ENCODE data around the gene PTGR3. TPM values are rescaled to one million over a fixed set of nuclear protein-coding genes. Genes with fewer than 3 reads are reported as not detected.
A peak's percentile ranks its signal among the peaks of the same experiment; 100 is the strongest.

PTGR3 gene
- total RNA-seq, 3 donors from 2014 or later: 47.6 to 61.4 (median 57.1) TPM

- Histone ChIP-seq H3K4me1 (ENCODE audit: low read depth) (no peaks in the 10 kb centered on the region), H3K4me3 (no peak overlapping the region), H3K36me3 (ENCODE audit: low read depth) (no peaks in the 10 kb centered on the region), H3K9me3 (no peaks in the 10 kb centered on the region)
- TF ChIP-seq CTCF (IDR thresholded peaks at IDR 0.05): no peak
- DNase-seq (peak in 1 of 3 donors; percentile 28), ATAC-seq (peak; percentile 38)
- intact Hi-C loops (cut with DNase I, micrococcal nuclease): no loop called here
Measured at GRCh38 chr18:75173125-75173432, 35.9 kb downstream of the PTGR3 start.

- H3K4me1 ChIP-seq (ENCODE audit: low read depth): no peaks in the 10 kb centered on the region
- TF ChIP-seq CTCF (IDR thresholded peaks at IDR 0.05): no peak
- no peaks in the 10 kb centered on the region for H3K36me3 ChIP-seq (ENCODE audit: low read depth)
- ATAC-seq (no peak), DNase-seq (no peak)
- intact Hi-C loops (cut with DNase I, micrococcal nuclease): no loop called here
- no peak overlapping the region for H3K4me3 ChIP-seq
- no peaks in the 10 kb centered on the region for H3K9me3 ChIP-seq
Measured at GRCh38 chr18:75172299-75173124, 36.4 kb downstream of the PTGR3 start.

GRCh38 chr18:75170916-75171315 lies 38.0 kb downstream of the PTGR3 start:
- DNase-seq: no peak
- intact Hi-C loops (cut with DNase I, micrococcal nuclease): no loop called here
- Histone ChIP-seq H3K9me3 (no peaks in the 10 kb centered on the region), H3K4me1 (ENCODE audit: low read depth) (no peaks in the 10 kb centered on the region), H3K36me3 (ENCODE audit: low read depth) (no peaks in the 10 kb centered on the region), H3K4me3 (no peak overlapping the region)
- no peak for ATAC-seq
- TF ChIP-seq CTCF (IDR thresholded peaks at IDR 0.05): no peak

- no peaks in the 10 kb centered on the region for H3K36me3 ChIP-seq (ENCODE audit: low read depth)
- H3K9me3 ChIP-seq: no peaks in the 10 kb centered on the region
- no peak for DNase-seq
- H3K4me3 ChIP-seq: no peak overlapping the region
- intact Hi-C loops (cut with DNase I, micrococcal nuclease): no loop called here
- no peak for ATAC-seq
- H3K4me1 ChIP-seq (ENCODE audit: low read depth): no peaks in the 10 kb centered on the region
- no peak for TF ChIP-seq CTCF (IDR thresholded peaks at IDR 0.05)
Measured at GRCh38 chr18:75170022-75170789, 38.7 kb downstream of the PTGR3 start.

- intact Hi-C loops (cut with DNase I, micrococcal nuclease): no loop called here
- Histone ChIP-seq H3K4me1 (ENCODE audit: low read depth) (no peaks in the 10 kb centered on the region), H3K4me3 (no peak overlapping the region), H3K36me3 (ENCODE audit: low read depth) (no peaks in the 10 kb centered on the region), H3K9me3 (no peaks in the 10 kb centered on the region)
- ATAC-seq: no peak
- TF ChIP-seq CTCF (IDR thresholded peaks at IDR 0.05): no peak
- DNase-seq: no peak
Measured at GRCh38 chr18:75169411-75169810, 39.5 kb downstream of the PTGR3 start.
